Sigmoid colon (tissue), 7 donors: ENCODE data around the gene LRRC55. TPM values are rescaled to one million over a fixed set of nuclear protein-coding genes. Genes with fewer than 3 reads are reported as not detected.

Source experiments
- DNase-seq: peaks from one replicate; pipeline ENCODE4 v3.0.0-alpha.2; 2019
- H3K27ac ChIP-seq, 4 donors: fragments of 200-600 bp; sonication (generic); one replicate each; pipeline ENCODE4 v1.5.1; 2016 to 2019; ENCODE audit warnings: mild to moderate bottlenecking in 1 of 4
- H3K27me3 ChIP-seq, 3 donors: fragments of 200-600 bp; sonication (generic); one replicate each; pipeline ENCODE4 v1.5.1; 2019; ENCODE audit warnings: mild to moderate bottlenecking in 1 of 3
- H3K36me3 ChIP-seq, 4 donors: fragments of 200-600 bp; sonication (generic); one replicate each; pipeline ENCODE4 v1.5.1; 2016 to 2019
- H3K4me1 ChIP-seq, 4 donors: fragments of 200-600 bp; sonication (generic); one replicate each; pipeline ENCODE4 v1.5.1; 2017 to 2019
- H3K4me3 ChIP-seq, 4 donors: fragments of 200-600 bp; sonication (generic); one replicate each; pipeline ENCODE4 v1.5.1; 2017 to 2019; ENCODE audit warnings: mild to moderate bottlenecking in 2 of 4, moderate library complexity in 1 of 4
- H3K9me3 ChIP-seq, 4 donors: fragments of 200-600 bp in 3 of 4; sonication (generic) in 3 of 4; one replicate each; pipeline versions ENCODE4 v1.5.1 to v1.6.1; 2013 to 2019
- EP300 ChIP-seq, 4 donors: sonication (generic); formaldehyde crosslinking; IDR thresholded peaks; one replicate each; pipeline ENCODE4 v1.6.1; 2017; ENCODE audit warnings: antibody characterized with exemption in 4 of 4
- POLR2A ChIP-seq, 2 donors: fragments of 450-650 bp; IDR thresholded peaks; one replicate each; pipeline ENCODE4 v1.6.1; 2016; ENCODE audit warnings: antibody characterized with exemption in 2 of 2, mild to moderate bottlenecking in 2 of 2, moderate library complexity in 2 of 2
- POLR2AphosphoS5 ChIP-seq, 4 donors: sonication (generic); formaldehyde crosslinking; IDR thresholded peaks; one replicate each; pipeline ENCODE4 v1.6.1; 2017; ENCODE audit warnings: antibody characterized with exemption in 4 of 4
- WGBS, 2 donors: extraction: QIAGEN DNeasy Blood & Tissue Kit; methylation state at CpG; one replicate each; pipeline ENCODE4 v1.1.7; 2013; 5-methylcytosine and 5-hydroxymethylcytosine counted together
- intact Hi-C: fragments of 100-400 bp; cut with DNase I; formaldehyde crosslinking; loops from one replicate; pipeline ENCODE4 v1.15.1; 2023
- polyA plus RNA-seq, 3 donors: library from polyadenylated mRNA; stranded (reverse); fragments of 200-250 nt; gene quantifications; one replicate each; pipeline ENCODE4 v1.2.3, GENCODE V29; 2013
- total RNA-seq, 4 donors: library from RNA; depleted of rRNA; stranded (reverse); fragments of >200 nt; gene quantifications; one replicate each; pipeline ENCODE4 v1.1.0, GENCODE V29; 2016
- TF ChIP-seq, protein P1 (sequence below), 4 experiments: fragments of 450-650 bp in 3 of 4; fragments of 200-600 bp in 1 of 4; IDR thresholded peaks; one replicate each; pipeline ENCODE4 v1.5.1; 2016 to 2019; ENCODE audit warnings: antibody characterized with exemption in 4 of 4, mild to moderate bottlenecking in 3 of 4, moderate library complexity in 2 of 4
- donor health status: healthy with polysubstance abuse.
- donor health status: Bipolar disorder and iron deficiency.
- donor health status: healthy.

The LRRC55 gene
- total and polyA plus RNA-seq, 7 donors = 0.63 to 1.4 (median 0.83) TPM; not detected in 2

DNA sequence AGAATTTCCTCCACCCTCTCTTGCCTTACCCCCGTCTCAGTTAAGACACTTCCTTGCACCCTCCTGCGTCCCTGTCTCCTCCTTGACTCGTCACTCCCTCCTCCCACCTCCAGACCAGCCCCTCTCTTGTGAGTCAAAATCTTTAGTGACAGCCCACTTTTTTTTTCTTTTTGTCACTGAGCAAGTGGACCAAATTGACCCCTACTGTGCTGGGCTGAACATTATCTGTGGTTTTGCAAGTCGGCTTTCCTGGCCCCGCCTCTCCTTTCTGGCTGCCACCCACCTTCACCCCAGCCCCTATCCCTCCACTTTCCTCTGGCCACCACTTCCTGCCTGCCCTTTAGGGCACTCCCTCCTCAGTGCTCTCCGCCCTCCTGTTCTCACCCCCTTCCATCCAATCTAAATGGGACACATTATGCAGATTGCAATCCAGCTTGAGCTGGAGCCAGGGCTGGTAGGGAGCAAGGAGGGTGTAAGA, 55.5 kb downstream of the LRRC55 start, which contains the start of gene APLNR:
TSS of gene APLNR (minus strand) at position 47 of the 478 bp plus-strand sequence. CDS start 246 bp downstream, outside the sequence.
- peaks cover 0 to 14% (median 0%) of the 10 kb centered on the region in 3 donors for H3K27me3 ChIP-seq
- no peaks in the 10 kb centered on the region for H3K36me3 ChIP-seq
- intact Hi-C loops = no loop called here
- peaks cover 0 to 14% (median 6%) of the 10 kb centered on the region in 4 donors for H3K4me1 ChIP-seq
- H3K4me3 ChIP-seq = no peak within 1 kb of the TSS
- DNase-seq = no peak
- TF ChIP-seq POLR2A (IDR thresholded peaks at IDR 0.05) = no peak
- TF ChIP-seq POLR2AphosphoS5 (IDR thresholded peaks at IDR 0.05) = no peak
- TF ChIP-seq, protein P1, sequence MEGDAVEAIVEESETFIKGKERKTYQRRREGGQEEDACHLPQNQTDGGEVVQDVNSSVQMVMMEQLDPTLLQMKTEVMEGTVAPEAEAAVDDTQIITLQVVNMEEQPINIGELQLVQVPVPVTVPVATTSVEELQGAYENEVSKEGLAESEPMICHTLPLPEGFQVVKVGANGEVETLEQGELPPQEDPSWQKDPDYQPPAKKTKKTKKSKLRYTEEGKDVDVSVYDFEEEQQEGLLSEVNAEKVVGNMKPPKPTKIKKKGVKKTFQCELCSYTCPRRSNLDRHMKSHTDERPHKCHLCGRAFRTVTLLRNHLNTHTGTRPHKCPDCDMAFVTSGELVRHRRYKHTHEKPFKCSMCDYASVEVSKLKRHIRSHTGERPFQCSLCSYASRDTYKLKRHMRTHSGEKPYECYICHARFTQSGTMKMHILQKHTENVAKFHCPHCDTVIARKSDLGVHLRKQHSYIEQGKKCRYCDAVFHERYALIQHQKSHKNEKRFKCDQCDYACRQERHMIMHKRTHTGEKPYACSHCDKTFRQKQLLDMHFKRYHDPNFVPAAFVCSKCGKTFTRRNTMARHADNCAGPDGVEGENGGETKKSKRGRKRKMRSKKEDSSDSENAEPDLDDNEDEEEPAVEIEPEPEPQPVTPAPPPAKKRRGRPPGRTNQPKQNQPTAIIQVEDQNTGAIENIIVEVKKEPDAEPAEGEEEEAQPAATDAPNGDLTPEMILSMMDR (IDR thresholded peaks at IDR 0.05) = no peak
- no peak for TF ChIP-seq EP300 (IDR thresholded peaks at IDR 0.05)
- 37 to 63% methylated on average over 6 of the region's 6 CpGs for WGBS, 2 donors
- no peak within 1 kb of the TSS for H3K27ac ChIP-seq
- H3K9me3 ChIP-seq = no peaks in the 10 kb centered on the region

DNA sequence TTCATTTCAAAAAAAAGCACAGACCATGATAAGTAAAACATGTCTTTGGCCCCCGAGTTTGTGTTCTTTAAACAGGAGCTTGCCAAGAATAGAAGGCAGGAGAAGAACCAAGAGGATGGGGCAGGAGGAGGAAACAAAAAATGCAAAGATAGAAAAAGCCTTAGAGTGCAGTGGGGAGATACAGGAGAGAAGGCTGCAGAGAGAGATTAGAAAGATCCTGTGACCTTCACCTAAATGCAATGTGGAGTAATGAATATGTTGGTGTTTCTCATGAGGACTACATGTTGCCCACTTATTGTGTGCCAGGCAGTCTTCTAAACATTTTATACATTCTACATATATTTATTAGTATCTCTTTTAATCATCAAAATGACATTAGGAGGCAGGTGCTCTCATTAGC, 57.6 kb downstream of the LRRC55 start:
- no peak for DNase-seq
- Histone ChIP-seq H3K4me3 (no peak overlapping the region), H3K27me3 (peaks cover 0 to under 1% (median 0%) of the 10 kb centered on the region in 3 donors), H3K9me3 (no peaks in the 10 kb centered on the region), H3K36me3 (no peaks in the 10 kb centered on the region), H3K4me1 (peaks cover 0 to 14% (median 6%) of the 10 kb centered on the region in 4 donors), H3K27ac (no peak overlapping the region)
- intact Hi-C loops = no loop called here
- 72 to 83% methylated on average over 1 of the region's 1 CpG for WGBS, 2 donors
- TF ChIP-seq POLR2A (IDR thresholded peaks at IDR 0.05) = no peak
- no peak for TF ChIP-seq EP300 (IDR thresholded peaks at IDR 0.05)
- TF ChIP-seq POLR2AphosphoS5 (IDR thresholded peaks at IDR 0.05) = no peak
- TF ChIP-seq, protein P1 (IDR thresholded peaks at IDR 0.05) = no peak

DNA sequence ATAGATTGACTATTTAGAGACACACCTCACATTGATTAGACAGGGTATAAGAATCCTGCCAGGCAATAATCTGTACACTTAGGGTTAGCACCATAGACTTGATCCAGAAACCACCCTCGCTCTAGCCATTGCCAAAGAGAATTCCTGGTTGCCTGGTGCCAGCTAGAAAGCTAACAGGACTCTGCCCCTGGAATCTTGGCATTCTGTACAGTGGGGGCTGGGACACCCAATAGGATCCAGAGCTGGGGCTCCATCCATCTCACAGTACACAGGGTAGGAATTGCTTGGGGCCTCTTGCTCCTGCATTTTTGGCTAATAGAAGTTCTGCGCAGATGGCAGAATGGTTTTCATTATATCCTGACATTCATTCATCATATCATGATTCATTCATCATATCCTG, 58.3 kb downstream of the LRRC55 start:
- no peaks in the 10 kb centered on the region for H3K27me3 ChIP-seq
- no peak overlapping the region for H3K4me3 ChIP-seq
- no peaks in the 10 kb centered on the region for H3K9me3 ChIP-seq
- H3K27ac ChIP-seq = no peak overlapping the region
- peaks cover 0 to 14% (median 6%) of the 10 kb centered on the region in 4 donors for H3K4me1 ChIP-seq
- no peaks in the 10 kb centered on the region for H3K36me3 ChIP-seq
- intact Hi-C loops = no loop called here
- no peak for DNase-seq
- no peak for TF ChIP-seq POLR2A (IDR thresholded peaks at IDR 0.05)
- TF ChIP-seq, protein P1 (IDR thresholded peaks at IDR 0.05) = no peak
- TF ChIP-seq EP300 (IDR thresholded peaks at IDR 0.05) = no peak
- TF ChIP-seq POLR2AphosphoS5 (IDR thresholded peaks at IDR 0.05) = no peak
- WGBS, 2 donors = 62 to 88% methylated on average over 2 of the region's 2 CpGs

DNA sequence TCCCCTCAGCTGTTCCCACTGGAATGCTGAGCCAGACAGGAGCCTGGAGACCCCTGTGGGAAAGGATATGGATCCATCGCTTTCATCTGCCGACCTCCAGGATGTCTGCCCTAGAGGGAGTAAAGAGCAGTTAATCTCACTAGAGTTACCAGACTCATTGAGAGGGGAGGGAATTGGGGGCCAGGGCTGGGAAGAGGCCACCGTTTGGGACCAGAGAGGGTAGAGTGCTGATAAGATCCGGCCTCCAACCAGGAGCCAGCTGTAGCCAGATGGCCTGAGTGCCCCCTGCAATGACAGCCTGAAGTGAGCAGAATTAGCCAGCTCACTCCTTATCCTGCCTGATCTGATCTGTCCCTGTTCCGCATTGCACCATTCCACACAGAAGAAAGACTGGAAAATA, 59.0 kb downstream of the LRRC55 start:
- H3K4me3 ChIP-seq = no peak overlapping the region
- peaks cover 0 to 14% (median 6%) of the 10 kb centered on the region in 4 donors for H3K4me1 ChIP-seq
- 55 to 84% methylated on average over 5 of the region's 5 CpGs for WGBS, 2 donors
- intact Hi-C loops = no loop called here
- H3K27ac ChIP-seq = no peak overlapping the region
- H3K27me3 ChIP-seq = no peaks in the 10 kb centered on the region
- H3K9me3 ChIP-seq = no peaks in the 10 kb centered on the region
- no peak for DNase-seq
- TF ChIP-seq, protein P1 (IDR thresholded peaks at IDR 0.05) = no peak
- TF ChIP-seq POLR2AphosphoS5 (IDR thresholded peaks at IDR 0.05) = no peak
- no peak for TF ChIP-seq POLR2A (IDR thresholded peaks at IDR 0.05)
- TF ChIP-seq EP300 (IDR thresholded peaks at IDR 0.05) = no peak
- no peaks in the 10 kb centered on the region for H3K36me3 ChIP-seq

Other genes with a start within 250 kb of the LRRC55 start
- not detected for gene OR5AK2, start 193.0 kb upstream of the LRRC55 start, total RNA-seq
- not detected for gene OR5AK2, start 193.0 kb upstream of the LRRC55 start, polyA plus RNA-seq
- 1 to 10 TPM in 1 of 4 donors, under 1 TPM in 3; 0.54 to 1.8 (median 0.77) TPM for gene APLNR, start 55.3 kb downstream of the LRRC55 start, total RNA-seq
- 1 to 10 TPM in 1 of 3 donors, under 1 TPM in 2; under 0.01 to 2.6 (median 0.46) TPM for gene APLNR, start 55.3 kb downstream of the LRRC55 start, polyA plus RNA-seq
- gene TNKS1BP1, start 143.0 kb downstream of the LRRC55 start, total RNA-seq = 10 to 100 TPM; 26.4 to 51.2 (median 37.8) TPM
- gene TNKS1BP1, start 143.0 kb downstream of the LRRC55 start, polyA plus RNA-seq = 100 to 1,000 TPM in 1 of 3 donors, 10 to 100 TPM in 2; 43.8 to 133 (median 68.4) TPM
- gene SSRP1, start 153.9 kb downstream of the LRRC55 start, total RNA-seq = 10 to 100 TPM; 51.4 to 61.1 (median 56.5) TPM
- 10 to 100 TPM; 30.5 to 91.3 (median 39.6) TPM for gene SSRP1, start 153.9 kb downstream of the LRRC55 start, polyA plus RNA-seq
- gene P2RX3, start 156.4 kb downstream of the LRRC55 start, total RNA-seq = under 1 TPM in 1 of 4 donors, not detected in 3; 0.36 TPM
- under 1 TPM in 1 of 3 donors, not detected in 2; 0.07 TPM for gene P2RX3, start 156.4 kb downstream of the LRRC55 start, polyA plus RNA-seq
- gene PRG3, start 199.2 kb downstream of the LRRC55 start, total RNA-seq = not detected
- not detected for gene PRG3, start 199.2 kb downstream of the LRRC55 start, polyA plus RNA-seq
- not detected for gene PRG2, start 208.7 kb downstream of the LRRC55 start, total RNA-seq
- gene PRG2, start 208.7 kb downstream of the LRRC55 start, polyA plus RNA-seq = not detected
- 10 to 100 TPM; 25.2 to 43.9 (median 31.9) TPM for gene SLC43A3, start 245.2 kb downstream of the LRRC55 start, total RNA-seq
- gene SLC43A3, start 245.2 kb downstream of the LRRC55 start, polyA plus RNA-seq = 10 to 100 TPM; 11.3 to 16.9 (median 12.6) TPM